Left lung (tissue), 10 donors: ENCODE data around the gene TMEM114. TPM values are rescaled to one million over a fixed set of nuclear protein-coding genes. Genes with fewer than 3 reads are reported as not detected.

Experiments
- ATAC-seq: fragments of 200-7000 bp; cut with Tn5 transposase; one replicate; pipeline ENCODE4 v1.9.1; 2020; ENCODE audit warnings: moderate library complexity
- DNase-seq, 4 donors: peaks; one replicate each; pipeline ENCODE4 v3.0.0-alpha.2; 2013 to 2020
- H3K27ac ChIP-seq, 2 donors: fragments of 200-600 bp; sonication (generic) in 1 of 2; one replicate each; pipeline versions ENCODE4 v1.5.0 to v1.8.0; 2020 to 2021
- H3K27me3 ChIP-seq, 2 donors: fragments of 200-600 bp; sonication (generic) in 1 of 2; one replicate each; pipeline versions ENCODE4 v1.5.0 to v1.8.0; 2020 to 2021
- H3K36me3 ChIP-seq, 2 donors: fragments of 200-600 bp; sonication (generic) in 1 of 2; one replicate each; pipeline versions ENCODE4 v1.5.0 to v1.8.0; 2020 to 2021
- H3K4me1 ChIP-seq, 2 donors: fragments of 200-600 bp; one replicate each; pipeline ENCODE4 v1.8.0; 2021
- H3K4me3 ChIP-seq, 2 donors: fragments of 200-600 bp; sonication (generic) in 1 of 2; one replicate each; pipeline versions ENCODE4 v1.5.0 to v1.8.0; 2020 to 2021; ENCODE audit warnings: mild to moderate bottlenecking in 1 of 2
- H3K9me3 ChIP-seq, 2 donors: fragments of 200-600 bp; sonication (generic) in 1 of 2; one replicate each; pipeline versions ENCODE4 v1.5.0 to v1.8.0; 2020 to 2021
- intact Hi-C, 2 donors: fragments of 100-400 bp; cut with DNase I; formaldehyde crosslinking; loops; one replicate each; pipeline versions ENCODE4 v1.11.2 to v1.14.2; 2022
- polyA plus RNA-seq, 6 donors: library from polyadenylated mRNA; unstranded; fragments of 120-200 nt; gene quantifications; one replicate each; pipeline ENCODE4 v1.2.1, GENCODE V29; 2013; ENCODE audit not compliant: insufficient read length in 6 of 6
- total RNA-seq, 2 donors: library from RNA; stranded (reverse); fragmentation: NEBNext Ultra II Directional; extraction: Animal tissue kit (Norgen Biotek cat#: 25700); gene quantifications; one replicate each; pipeline ENCODE4 v1.2.1, GENCODE V29; 2021
- TF ChIP-seq, protein P1 (sequence below), 2 donors: fragments of 200-600 bp; sonication (generic) in 1 of 2; IDR thresholded peaks; one replicate each; pipeline versions ENCODE4 v1.5.0 to v1.8.0; 2021; ENCODE audit warnings: antibody characterized with exemption in 2 of 2
- donor health status: DM: no; HTN: yes; CAD: no.
- donor health status: DM: no; HTN: no; CAD: no.

The TMEM114 gene
- total and polyA plus RNA-seq, 8 donors = not detected

DNA sequence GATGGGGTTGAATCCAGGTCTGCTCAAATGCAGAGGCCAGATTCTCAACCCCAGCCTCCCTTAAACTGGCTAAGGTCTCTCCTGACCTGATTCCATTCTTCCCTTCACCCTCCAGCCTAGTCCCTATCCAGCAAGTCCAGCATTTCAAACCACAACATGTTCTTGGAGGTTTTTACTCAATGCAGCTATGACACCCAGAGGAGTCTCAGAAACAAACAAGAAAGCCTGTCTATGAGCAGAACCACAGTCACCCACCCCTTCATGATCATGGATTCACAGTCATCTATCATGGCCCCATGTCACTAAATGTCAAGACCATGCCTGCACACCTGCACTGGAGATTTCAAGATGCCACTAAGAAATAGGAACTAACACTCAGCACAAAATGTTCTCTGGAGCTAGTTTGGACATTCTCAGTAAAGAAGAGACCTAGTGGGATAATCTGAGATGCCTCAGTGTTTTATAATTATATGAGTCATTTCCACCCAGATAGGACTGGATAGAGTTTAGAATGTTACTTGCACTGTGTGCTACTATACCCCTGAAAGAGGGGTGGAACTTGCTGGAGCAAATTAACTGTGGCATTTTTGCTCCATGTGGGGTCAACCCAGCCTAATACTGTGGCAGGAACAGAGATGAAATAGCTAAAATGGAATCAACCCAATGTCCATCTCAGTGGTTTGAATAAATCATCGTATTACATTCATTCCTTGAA lies 21.7 kb upstream of the TMEM114 start:
- Histone ChIP-seq H3K4me3 (no peak overlapping the region), H3K4me1 (no peaks in the 10 kb centered on the region), H3K27me3 (peaks cover 0 to 26% of the 10 kb centered on the region in 2 donors), H3K36me3 (no peaks in the 10 kb centered on the region), H3K9me3 (no peaks in the 10 kb centered on the region), H3K27ac (no peak overlapping the region)
- ATAC-seq (no peak), DNase-seq (no peak)
- TF ChIP-seq, protein P1, sequence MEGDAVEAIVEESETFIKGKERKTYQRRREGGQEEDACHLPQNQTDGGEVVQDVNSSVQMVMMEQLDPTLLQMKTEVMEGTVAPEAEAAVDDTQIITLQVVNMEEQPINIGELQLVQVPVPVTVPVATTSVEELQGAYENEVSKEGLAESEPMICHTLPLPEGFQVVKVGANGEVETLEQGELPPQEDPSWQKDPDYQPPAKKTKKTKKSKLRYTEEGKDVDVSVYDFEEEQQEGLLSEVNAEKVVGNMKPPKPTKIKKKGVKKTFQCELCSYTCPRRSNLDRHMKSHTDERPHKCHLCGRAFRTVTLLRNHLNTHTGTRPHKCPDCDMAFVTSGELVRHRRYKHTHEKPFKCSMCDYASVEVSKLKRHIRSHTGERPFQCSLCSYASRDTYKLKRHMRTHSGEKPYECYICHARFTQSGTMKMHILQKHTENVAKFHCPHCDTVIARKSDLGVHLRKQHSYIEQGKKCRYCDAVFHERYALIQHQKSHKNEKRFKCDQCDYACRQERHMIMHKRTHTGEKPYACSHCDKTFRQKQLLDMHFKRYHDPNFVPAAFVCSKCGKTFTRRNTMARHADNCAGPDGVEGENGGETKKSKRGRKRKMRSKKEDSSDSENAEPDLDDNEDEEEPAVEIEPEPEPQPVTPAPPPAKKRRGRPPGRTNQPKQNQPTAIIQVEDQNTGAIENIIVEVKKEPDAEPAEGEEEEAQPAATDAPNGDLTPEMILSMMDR (IDR thresholded peaks at IDR 0.05) = no peak
- intact Hi-C loops = no loop called here

DNA sequence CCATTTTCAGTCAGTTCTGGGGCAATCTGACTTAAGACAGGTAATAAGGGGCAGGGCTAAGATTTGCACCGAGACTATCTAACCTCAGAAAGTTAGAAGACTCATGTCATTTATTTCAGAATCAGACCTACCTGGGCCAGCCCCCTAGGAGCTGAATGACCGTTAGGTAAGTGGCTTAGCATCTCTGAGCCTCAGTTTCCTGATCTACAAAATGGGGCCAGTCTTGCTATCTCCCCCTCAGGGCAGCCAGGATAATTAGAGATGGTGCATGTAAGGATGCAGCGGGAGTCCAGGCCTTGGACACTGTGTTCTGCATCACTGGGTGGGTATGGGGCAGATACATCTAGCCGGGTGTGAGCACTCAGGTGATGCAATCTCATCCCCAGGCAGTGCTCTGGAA lies 20.8 kb upstream of the TMEM114 start:
- TF ChIP-seq, protein P1 (IDR thresholded peaks at IDR 0.05) = no peak
- ATAC-seq (no peak), DNase-seq (no peak)
- Histone ChIP-seq H3K27me3 (peaks cover 0 to 30% of the 10 kb centered on the region in 2 donors), H3K4me3 (no peak overlapping the region), H3K9me3 (no peaks in the 10 kb centered on the region), H3K27ac (no peak overlapping the region), H3K36me3 (no peaks in the 10 kb centered on the region), H3K4me1 (no peaks in the 10 kb centered on the region)
- intact Hi-C loops = no loop called here

DNA sequence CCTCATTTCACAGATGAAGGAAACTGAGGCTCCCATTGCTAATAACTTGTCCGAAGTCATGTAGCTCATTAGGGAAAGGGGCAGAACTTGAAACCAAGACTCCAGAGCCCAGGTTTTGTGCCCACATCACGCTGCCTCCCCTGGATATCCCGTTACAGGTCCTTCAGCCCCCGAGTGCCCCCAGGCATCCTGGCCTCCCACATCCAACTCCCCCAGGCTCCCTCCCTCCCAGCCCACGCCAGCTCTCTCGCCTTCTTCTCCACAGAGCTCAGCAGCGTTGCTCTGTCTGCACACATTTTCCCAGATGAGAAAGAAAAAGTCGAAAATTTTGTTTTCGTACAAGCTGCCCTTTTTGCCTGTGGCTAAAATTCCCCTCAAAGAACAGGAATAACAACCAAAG lies 16.9 kb upstream of the TMEM114 start:
- Histone ChIP-seq H3K9me3 (no peaks in the 10 kb centered on the region), H3K4me1 (no peaks in the 10 kb centered on the region), H3K4me3 (no peak overlapping the region), H3K27me3 (peaks cover 0 to 14% of the 10 kb centered on the region in 2 donors), H3K36me3 (no peaks in the 10 kb centered on the region), H3K27ac (no peak overlapping the region)
- intact Hi-C loops = no loop called here
- TF ChIP-seq, protein P1 (IDR thresholded peaks at IDR 0.05) = no peak
- DNase-seq = no peak
- ATAC-seq = no peak

DNA sequence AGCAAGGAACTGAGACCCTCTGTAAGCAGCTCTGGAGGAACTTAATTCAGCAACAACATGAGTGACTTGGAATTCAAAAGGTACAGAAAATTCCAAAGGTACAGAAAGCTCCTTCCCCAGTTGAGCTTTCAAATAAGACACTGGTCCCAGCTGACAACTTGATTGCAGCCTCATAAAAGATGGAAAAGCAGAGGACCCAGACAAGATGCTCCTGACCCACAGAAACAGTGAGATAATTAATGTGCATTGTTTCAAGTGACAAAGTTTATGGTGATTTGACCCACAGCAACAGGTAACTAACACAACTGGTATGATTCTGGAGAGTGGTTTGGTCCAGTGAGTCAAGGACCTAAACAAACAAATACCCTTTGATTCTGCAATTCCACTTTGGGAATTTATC lies 15.2 kb upstream of the TMEM114 start:
- Histone ChIP-seq H3K27me3 (peaks cover 0 to 14% of the 10 kb centered on the region in 2 donors), H3K36me3 (no peaks in the 10 kb centered on the region), H3K27ac (no peak overlapping the region), H3K9me3 (no peaks in the 10 kb centered on the region), H3K4me1 (no peaks in the 10 kb centered on the region), H3K4me3 (no peak overlapping the region)
- intact Hi-C loops = no loop called here
- DNase-seq = no peak
- ATAC-seq = no peak
- TF ChIP-seq, protein P1 (IDR thresholded peaks at IDR 0.05) = no peak

DNA sequence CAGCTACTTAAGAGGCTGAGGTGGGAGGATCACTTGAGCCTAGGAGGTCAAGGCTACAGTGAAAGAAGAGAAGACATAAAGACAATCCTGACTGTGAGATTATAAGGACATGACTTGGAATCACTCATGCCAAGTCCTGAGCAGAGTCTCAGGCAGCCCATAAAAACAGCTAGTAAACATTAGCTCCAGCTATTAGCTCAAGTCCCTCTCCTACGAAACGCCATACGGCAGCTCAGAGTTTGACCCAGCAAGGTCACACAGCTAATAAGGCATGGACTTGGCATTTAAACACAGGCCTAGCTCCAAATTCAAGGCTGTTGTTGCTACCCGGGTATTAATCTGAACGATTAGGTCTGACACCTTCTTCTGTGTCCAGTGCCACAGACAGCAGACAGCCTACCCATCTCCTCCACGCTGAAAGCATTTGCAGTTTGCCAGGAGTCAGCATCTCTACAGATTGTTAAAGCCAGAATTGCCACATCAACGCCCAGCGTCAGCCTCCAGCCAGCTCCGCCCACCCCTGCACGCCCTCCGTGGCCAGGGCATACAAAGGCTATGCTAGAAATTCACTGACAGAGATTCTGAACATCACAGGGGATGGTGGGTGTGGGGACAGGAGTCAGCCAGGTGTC lies 9.9 kb upstream of the TMEM114 start:
- peaks cover 0 to 11% of the 10 kb centered on the region in 2 donors for H3K9me3 ChIP-seq
- DNase-seq (peak in 2 of 4 donors; percentile 17 to 23), ATAC-seq (no peak)
- H3K4me1 ChIP-seq = no peaks in the 10 kb centered on the region
- intact Hi-C loops = no loop called here
- TF ChIP-seq, protein P1 (IDR thresholded peaks at IDR 0.05) = no peak
- no peaks in the 10 kb centered on the region for H3K27me3 ChIP-seq
- no peaks in the 10 kb centered on the region for H3K36me3 ChIP-seq
- no peak overlapping the region for H3K4me3 ChIP-seq
- H3K27ac ChIP-seq = no peak overlapping the region
